Skeletal muscle satellite cell (primary cell): ENCODE data around the gene CYTH4.

Experiments
- H3K27me3 ChIP-seq: 2 replicates; pipeline ENCODE4 v1.7.0; 2013; ENCODE audit warnings: low read length; ENCODE audit not compliant: control insufficient read depth, insufficient read depth
- H3K36me3 ChIP-seq: 2 replicates; pipeline ENCODE4 v1.7.0; 2013; ENCODE audit warnings: mild to moderate bottlenecking, control low read depth, low read length; ENCODE audit not compliant: insufficient read depth
- H3K4me1 ChIP-seq: 2 replicates; pipeline ENCODE4 v1.7.0; 2013; ENCODE audit warnings: low read length; ENCODE audit not compliant: control insufficient read depth, insufficient read depth
- H3K4me2 ChIP-seq: 2 replicates; pipeline ENCODE4 v1.7.0; 2013; ENCODE audit warnings: mild to moderate bottlenecking, low read length
- H3K4me3 ChIP-seq: 2 replicates; pipeline ENCODE4 v1.7.0; 2013; ENCODE audit warnings: low read length
- H3K9ac ChIP-seq: 2 replicates; pipeline ENCODE4 v1.7.0; 2013; ENCODE audit warnings: mild to moderate bottlenecking, low read depth, low read length, moderate library complexity
- H3K9me3 ChIP-seq: replicated peaks from 2 replicates; pipeline ENCODE4 v1.7.0; 2013; ENCODE audit warnings: mild to moderate bottlenecking, control low read depth, low read length

The CYTH4 gene

GRCh38 chr22:37354670-37355069 is 72.4 kb downstream of the CYTH4 start:
- no peaks in the 10 kb centered on the region for H3K9me3 ChIP-seq
- peaks cover 18% of the 10 kb centered on the region for H3K4me1 ChIP-seq
- H3K27me3 ChIP-seq, result peaks cover 11% of the 10 kb centered on the region
- no peak overlapping the region for H3K9ac ChIP-seq
- H3K4me3 ChIP-seq, result no peak overlapping the region
- no peak overlapping the region for H3K4me2 ChIP-seq
- H3K36me3 ChIP-seq, result no peaks in the 10 kb centered on the region

GRCh38 chr22:37355174-37355573 is 72.9 kb downstream of the CYTH4 start:
- H3K9ac ChIP-seq, result no peak overlapping the region
- no peaks in the 10 kb centered on the region for H3K36me3 ChIP-seq
- H3K4me3 ChIP-seq, result no peak overlapping the region
- no peak overlapping the region for H3K4me2 ChIP-seq
- H3K27me3 ChIP-seq, result peaks cover 11% of the 10 kb centered on the region
- no peaks in the 10 kb centered on the region for H3K9me3 ChIP-seq
- H3K4me1 ChIP-seq, result peaks cover 18% of the 10 kb centered on the region

DNA sequence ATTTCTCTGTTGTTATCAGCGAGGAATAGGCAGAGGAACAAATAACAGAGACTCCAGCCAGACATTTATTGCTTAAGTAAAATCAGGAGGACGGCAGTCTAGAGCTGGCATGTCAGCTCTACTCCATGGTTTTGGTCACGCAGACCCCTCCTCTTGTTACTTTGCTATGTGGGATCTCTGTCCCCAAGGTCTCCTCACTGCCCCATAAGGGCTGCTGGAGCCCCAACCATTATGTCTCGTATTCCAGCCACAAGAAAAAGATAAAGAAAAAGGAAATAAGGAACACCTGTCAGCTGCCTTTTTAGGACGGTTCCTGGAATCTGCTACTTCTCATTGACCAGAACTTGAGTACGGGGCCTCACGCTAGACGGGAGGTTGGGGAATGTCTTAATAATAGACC is 74.6 kb downstream of the CYTH4 start:
- H3K4me1 ChIP-seq, result peaks cover 18% of the 10 kb centered on the region
- H3K9me3 ChIP-seq, result no peaks in the 10 kb centered on the region
- H3K4me3 ChIP-seq, result no peak overlapping the region
- no peaks in the 10 kb centered on the region for H3K36me3 ChIP-seq
- H3K9ac ChIP-seq, result no peak overlapping the region
- no peak overlapping the region for H3K4me2 ChIP-seq
- peaks cover 11% of the 10 kb centered on the region for H3K27me3 ChIP-seq

GRCh38 chr22:37357446-37358075 is 75.3 kb downstream of the CYTH4 start:
- Histone ChIP-seq H3K9me3 (no peaks in the 10 kb centered on the region), H3K36me3 (no peaks in the 10 kb centered on the region), H3K4me2 (no peak overlapping the region), H3K9ac (no peak overlapping the region), H3K4me3 (no peak overlapping the region), H3K27me3 (peaks cover 9% of the 10 kb centered on the region), H3K4me1 (peaks cover 18% of the 10 kb centered on the region)

DNA sequence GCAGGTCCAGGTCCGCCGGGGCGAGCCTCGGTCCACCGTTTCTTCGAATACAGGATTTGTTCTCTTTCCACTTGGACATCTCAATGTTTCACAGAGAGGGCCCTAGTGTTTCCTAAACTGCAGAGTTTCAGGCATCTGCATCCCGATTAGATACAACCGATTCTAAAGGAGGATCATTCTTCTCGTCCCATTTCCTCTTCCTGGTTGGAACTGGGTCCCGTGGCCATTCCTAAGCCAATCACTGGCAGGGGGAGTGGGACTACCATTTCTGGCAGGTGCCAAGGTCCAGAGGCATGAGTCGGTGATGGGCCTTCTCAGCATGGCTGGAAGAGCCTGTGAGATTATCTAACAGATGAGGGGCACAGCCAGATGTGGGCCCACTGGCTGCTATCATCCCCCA is 76.1 kb downstream of the CYTH4 start:
- Histone ChIP-seq H3K4me2 (no peak overlapping the region), H3K9me3 (no peaks in the 10 kb centered on the region), H3K36me3 (no peaks in the 10 kb centered on the region), H3K4me3 (no peak overlapping the region), H3K4me1 (peaks cover 11% of the 10 kb centered on the region), H3K27me3 (peaks cover 15% of the 10 kb centered on the region), H3K9ac (no peak overlapping the region)

GRCh38 chr22:37358917-37359316 is 76.6 kb downstream of the CYTH4 start:
- H3K4me3 ChIP-seq, result no peak overlapping the region
- no peaks in the 10 kb centered on the region for H3K36me3 ChIP-seq
- H3K4me1 ChIP-seq, result peaks cover 8% of the 10 kb centered on the region
- peaks cover 20% of the 10 kb centered on the region for H3K27me3 ChIP-seq
- no peaks in the 10 kb centered on the region for H3K9me3 ChIP-seq
- no peak overlapping the region for H3K9ac ChIP-seq
- H3K4me2 ChIP-seq, result no peak overlapping the region

DNA sequence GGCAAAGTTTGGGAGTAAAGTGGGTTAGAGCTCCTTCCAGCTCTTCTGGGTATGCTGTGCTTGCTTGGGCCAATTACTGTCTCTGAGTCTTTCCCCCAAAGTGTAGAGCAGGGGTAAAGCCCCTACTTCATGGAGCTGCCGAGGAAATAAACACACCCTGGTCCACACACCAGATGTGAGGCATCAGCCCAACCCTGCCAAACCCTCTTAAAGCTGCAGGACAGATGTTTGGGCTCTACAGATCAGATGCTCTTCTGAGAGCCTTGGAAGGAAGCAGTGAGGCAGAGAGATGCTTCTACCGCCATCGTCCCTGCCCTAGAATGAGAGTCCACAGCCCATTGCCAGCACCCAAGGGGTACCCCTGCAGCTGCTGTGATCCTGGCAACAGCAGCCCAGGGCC is 80.3 kb downstream of the CYTH4 start:
- H3K36me3 ChIP-seq, result no peaks in the 10 kb centered on the region
- H3K4me3 ChIP-seq, result no peak overlapping the region
- H3K27me3 ChIP-seq, result peaks cover 25% of the 10 kb centered on the region
- no peaks in the 10 kb centered on the region for H3K9me3 ChIP-seq
- H3K9ac ChIP-seq, result no peak overlapping the region
- no peak overlapping the region for H3K4me2 ChIP-seq
- H3K4me1 ChIP-seq, result no peaks in the 10 kb centered on the region

- Histone ChIP-seq H3K4me3 (no peak overlapping the region), H3K9me3 (no peaks in the 10 kb centered on the region), H3K27me3 (peaks cover 25% of the 10 kb centered on the region), H3K36me3 (no peaks in the 10 kb centered on the region), H3K4me1 (no peaks in the 10 kb centered on the region), H3K4me2 (no peak overlapping the region), H3K9ac (no peak overlapping the region)
These were observed 81.1 kb downstream of the CYTH4 start for GRCh38 chr22:37363261-37363992.
